DMS 273 treated with DMSO at 0.1 percent for 48 hours (cell line): Measurements from ENCODE around the gene SMIM21.

Source experiments
- DNase-seq: peaks from one replicate; lab custom pipeline; 2025; lab: John Stamatoyannopoulos, UW

SMIM21 gene

DNA sequence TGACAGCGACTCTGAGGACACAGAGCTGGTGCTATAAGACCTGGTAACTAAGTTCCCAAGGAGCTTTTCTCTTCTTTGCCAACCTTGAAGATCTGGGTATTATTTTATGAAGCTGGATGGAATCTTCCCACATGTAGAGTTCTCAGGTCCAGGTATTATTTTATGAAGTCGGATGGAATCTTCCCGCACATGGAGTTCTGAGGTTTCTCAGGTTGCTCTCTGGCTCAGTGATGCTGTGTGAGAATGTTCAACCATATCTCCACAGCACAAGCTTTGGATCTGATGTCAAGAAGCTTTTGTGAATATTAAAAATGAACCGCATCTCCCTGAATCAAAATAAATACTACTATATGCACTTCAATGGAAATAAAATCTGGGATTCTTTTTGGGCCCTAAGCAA lies at the start of gene SMIM21:
Gene SMIM21, minus strand, starts transcription at position 101 of the 400 bp plus-strand sequence. CDS start 140 bp downstream, outside the sequence.
- no peak for DNase-seq

- DNase-seq = no peak
Measured at GRCh38 chr18:75475228-75475627, 47.7 kb upstream of the SMIM21 start.

DNA sequence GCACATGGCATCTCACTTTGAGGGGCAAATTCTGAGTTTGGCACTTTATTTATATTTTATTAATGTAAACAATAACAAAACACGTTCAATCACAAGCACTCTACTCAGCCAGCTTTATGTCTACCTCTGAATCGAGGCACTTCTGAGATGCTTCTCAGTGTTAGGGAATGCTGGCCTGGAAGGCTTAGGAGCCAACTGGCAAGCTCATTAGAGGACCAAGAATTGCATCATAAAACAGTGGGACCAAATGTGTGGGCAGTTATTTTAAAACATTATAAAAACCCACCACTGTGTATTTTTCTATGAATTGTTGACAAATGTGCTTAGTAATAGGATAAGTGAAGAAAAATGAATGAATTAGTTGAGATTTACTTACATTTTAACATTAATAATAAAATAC lies 46.8 kb upstream of the SMIM21 start:
- no peak for DNase-seq

GRCh38 chr18:75473316-75473715 lies 45.8 kb upstream of the SMIM21 start:
- no peak for DNase-seq

GRCh38 chr18:75472906-75473305 lies 45.4 kb upstream of the SMIM21 start:
- no peak for DNase-seq

DNA sequence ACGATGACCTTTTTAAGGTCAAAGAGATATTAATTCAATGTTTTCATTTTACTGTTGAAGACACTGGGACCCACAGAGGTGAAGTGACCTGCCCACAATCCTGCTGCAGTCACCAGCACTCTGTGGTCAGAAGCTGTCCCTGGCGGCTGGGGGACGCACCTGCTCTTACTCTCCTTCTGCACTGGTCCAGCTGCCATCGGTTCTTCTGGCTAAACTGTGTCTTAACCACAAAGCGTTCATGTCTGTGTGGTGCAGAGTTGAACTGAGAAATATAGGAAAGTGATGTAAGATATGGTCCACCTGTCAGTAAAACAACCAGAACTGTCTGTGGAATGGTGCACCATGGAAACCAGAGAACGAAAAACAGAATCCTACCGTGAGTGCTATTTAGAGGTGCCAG lies 44.9 kb upstream of the SMIM21 start:
- no peak for DNase-seq

DNA sequence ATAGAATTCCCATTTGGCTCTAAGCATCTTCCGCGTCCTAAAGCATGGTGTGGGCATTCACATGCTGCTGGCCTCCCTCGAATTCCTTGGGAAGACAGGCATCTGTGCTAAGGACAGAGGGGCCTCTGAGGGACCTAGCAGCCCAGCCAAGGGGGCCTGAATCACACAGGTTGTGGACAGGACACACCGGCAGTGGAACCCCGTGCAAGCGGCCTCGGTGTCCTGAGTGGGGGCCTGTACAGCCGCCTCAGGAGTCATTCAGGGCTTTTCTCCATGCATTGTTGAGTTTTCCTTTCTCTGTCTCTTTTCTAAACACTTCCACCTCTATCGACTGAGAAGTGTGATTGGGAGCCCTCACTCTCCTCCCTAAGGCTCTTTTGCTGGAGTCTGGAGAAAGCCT lies 44.3 kb upstream of the SMIM21 start:
- DNase-seq = no peak

DNA sequence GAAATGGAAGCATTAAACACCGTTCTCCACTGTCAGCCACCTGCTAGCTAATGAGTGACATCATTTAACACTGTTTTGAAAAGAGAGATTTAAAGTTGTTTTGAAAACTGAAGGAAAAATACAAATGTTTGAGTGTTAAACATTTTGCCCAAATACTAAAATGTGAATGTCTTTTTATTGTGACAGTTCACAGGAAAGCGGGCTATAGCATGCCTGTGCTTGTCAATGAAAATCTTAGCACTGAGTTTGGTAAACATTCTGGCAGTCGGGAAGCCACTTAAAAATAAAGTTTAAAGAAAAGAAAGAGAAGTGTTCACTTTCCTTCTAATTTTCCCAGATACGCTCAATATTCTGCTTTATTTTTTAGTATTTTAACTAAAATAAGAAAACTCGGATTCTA lies 40.3 kb upstream of the SMIM21 start:
- no peak for DNase-seq

DNA sequence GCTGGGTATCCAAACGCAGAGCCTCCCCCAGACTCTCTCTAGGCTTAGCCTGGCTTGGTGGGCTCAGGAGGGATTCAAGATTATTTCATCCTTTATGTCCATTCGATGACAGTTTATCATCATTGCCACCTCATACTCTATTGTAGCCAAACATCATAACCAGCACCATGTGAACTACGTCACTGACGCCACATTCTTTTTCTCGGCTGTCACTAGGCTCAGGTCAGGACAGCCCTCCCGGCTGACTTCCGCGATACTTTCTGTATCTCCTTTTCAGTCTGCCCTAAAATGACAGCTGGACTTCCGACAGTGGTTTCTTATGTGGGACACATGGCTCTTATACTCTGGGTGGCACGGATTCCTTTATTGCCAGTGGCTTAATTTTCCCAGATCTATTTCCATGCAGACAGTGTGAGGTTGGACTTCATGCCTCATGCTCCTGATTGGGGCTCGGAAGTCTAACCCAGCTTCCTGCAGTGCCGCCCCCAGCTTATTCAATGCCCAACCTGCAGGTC lies 39.8 kb upstream of the SMIM21 start:
- DNase-seq = no peak

GRCh38 chr18:75464356-75464755 lies 36.9 kb upstream of the SMIM21 start:
- no peak for DNase-seq

DNA sequence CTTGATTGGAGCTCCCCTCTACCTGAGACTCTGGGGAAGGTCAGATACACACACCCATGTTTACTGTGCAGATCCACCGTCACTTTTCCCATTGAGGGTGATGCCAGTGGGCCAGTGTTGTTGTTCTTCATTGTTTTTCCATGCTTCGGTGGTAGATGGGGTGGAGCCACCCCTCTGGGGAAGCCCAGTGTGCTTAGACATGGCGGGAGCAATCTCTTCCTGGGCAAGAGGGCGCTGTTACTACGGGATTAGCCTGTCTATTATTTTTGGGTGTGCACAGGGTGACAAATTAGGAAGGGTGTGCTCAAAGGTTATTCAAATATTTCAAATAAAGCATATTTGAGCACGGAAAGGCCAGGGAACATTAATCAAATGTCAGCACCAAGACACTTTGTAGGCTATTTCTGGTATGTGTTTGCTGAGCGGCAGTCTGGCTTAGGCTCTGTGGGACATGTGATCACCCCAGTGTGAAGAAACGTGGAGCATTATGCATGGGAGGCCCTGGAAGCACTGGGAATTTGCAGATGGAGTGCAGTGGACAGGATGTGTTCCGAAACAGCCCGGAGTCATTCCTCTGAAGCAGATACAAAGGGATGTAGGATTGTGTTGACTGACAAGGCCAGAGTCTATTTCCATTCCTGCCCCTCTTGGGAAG lies 34.8 kb upstream of the SMIM21 start:
- DNase-seq = no peak

- DNase-seq = no peak
Measured at GRCh38 chr18:75456199-75456631, 28.7 kb upstream of the SMIM21 start.

DNA sequence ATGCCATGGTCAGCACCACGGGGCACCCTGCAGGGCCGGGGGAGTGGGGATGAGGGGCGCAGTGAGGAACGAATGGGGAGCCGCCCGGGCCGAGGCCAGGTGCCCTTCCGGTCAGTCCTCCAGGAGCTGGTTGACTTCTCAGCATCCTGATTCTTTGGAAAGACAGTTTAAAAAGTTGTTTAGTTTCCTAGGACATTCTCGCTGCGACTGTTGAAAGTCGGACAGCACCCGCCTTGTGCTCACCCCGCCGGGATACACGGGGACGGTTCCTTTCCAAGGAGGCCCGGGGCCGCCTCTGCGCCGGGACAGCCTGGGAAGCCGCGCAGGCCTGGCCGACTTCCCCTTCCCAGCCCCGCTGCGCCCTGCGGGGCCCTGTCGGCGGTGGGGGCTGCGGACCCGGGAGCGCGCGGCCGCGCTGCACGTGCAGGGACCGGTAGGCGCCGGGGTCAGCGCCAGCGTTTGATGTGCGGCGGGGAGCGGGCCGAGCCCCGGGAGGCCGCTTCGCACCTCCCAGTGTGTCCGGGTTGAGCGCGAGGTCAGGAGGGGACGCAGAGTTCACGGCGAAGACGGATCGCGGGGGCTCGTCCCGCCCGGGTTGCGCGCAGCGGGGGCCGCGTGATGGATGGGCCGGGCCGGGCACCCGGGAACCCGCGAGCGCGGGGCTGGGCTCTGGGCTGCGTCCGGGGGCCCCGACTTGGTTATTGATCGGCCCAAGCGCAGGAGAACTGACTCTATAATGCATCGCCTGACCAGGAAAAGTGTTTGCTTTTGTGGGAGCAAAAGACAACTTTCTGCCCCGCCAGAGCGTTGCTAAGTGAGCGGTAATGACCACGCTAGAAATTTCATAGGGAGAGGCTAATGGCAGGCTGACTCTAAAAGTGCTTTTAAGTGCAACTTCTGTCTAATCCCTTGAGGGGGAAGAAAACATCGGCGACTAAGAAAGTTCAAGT lies 28.0 kb upstream of the SMIM21 start:
- DNase-seq = no peak

DNA sequence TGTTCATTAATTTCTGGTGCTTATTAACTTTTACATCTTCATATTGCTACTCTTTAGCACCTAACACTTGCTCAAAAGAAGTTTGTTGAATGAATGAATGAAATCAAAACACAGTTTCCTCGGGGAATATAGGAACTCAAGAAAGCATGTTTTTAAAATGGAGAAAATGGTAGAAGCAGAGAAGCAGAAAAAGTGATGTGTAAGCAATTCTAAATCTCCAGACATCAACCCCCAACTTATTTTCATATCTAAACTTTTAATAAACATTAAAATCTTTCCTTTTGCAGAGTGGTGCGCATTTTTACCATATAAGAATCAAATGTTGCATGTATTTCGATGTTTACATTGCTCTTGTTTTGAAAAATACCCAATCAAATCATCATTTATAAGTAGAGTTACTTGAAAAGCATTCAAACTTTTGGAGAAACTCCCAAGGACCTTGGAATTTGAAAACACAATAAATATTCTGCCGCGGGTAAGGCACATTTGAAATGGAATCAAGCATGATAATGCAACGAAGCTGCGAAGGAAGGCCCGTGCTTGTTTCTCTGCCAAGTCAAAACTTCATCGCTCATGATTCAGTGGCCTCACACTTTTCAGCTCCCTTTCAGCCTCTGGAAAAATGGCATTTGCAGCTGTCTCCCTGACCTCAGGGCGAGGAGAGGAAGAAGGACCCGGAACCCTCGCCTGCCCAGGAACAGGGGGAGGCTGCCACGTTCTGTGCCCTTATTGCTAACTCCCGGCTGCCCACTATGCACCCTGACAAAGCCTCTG lies 26.7 kb upstream of the SMIM21 start:
- no peak for DNase-seq

DNA sequence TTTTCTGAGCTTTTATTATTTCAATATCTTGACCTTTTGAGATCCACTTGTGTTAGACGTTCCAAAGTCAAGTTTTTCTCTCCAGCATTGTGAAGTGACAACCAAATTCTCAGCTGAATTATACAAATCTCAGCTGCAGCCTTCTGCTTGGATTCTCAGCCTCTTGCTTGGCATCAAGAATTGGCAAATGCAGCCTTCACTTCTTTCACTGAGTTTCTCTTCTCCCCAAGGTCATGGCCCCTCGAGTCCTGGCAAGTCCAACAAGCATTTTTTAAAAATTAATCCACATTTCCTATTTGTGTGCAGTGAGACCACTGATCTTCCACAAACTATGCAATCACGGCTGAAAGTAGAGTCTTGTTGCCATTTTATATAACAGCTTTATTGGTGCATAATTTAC lies 23.4 kb upstream of the SMIM21 start:
- no peak for DNase-seq

DNA sequence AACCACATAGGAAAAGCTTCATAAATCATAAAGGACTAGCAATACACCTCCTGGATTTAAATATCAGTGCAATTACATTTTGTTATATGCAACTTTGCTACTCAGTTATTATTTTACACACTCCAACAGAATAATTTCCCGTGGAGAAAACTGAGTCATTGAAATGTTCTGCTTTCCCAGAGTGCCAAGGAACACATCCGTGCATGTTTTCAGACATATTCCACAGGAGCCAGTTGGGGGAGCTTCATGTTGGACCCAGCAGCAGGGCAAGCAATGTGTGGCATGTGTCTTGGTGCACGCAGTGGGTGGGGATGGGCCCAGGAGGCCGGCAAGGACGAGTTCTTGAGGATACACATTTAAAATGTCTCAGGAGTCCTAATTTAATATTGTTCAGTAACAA lies 14.4 kb upstream of the SMIM21 start:
- no peak for DNase-seq

DNA sequence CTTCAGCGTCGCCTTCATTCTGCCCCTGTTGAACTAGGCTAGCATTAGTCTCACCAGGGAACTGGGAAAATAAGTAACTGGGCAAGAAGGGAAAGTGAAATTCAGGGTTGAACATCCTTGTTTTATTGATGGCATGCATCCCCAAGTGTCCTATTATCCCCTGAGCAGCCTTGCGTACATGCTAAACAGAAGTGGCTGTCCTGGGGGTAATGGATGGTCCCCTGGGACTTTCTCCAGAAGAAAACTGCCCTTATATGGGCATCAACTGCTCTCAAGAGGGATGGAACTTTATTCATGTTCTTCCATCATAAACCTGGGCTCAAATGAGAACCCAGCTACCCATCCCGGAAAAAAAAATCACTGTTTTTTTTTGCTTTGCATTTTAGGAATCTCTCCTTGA lies 11.8 kb upstream of the SMIM21 start:
- no peak for DNase-seq

- DNase-seq = no peak
Measured at GRCh38 chr18:75438891-75439290, 11.4 kb upstream of the SMIM21 start.

- no peak for DNase-seq
Measured at GRCh38 chr18:75437979-75438378, 10.5 kb upstream of the SMIM21 start.

DNA sequence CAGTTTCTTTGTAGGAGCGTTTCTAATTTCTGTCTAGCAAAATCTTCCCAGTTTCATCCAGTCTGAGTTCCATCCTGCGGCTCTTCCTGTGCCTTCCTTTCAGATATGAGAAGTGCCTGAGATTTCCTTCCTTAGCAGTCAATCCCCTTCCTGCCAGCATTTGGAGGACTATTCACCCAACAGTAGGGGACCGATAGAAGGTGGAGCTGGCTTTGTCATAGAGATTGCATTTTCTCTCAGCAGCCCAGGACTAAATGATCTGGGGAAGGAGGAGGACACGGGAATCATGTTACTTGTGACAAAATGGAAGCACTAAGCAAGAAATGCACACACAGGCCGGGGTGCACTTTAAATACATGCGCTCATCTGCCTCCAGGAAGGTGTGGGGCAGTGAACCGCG lies 5.6 kb upstream of the SMIM21 start:
- DNase-seq = no peak

- DNase-seq = no peak
Measured at GRCh38 chr18:75429975-75430374, 2.5 kb upstream of the SMIM21 start.

- no peak for DNase-seq
Measured at GRCh38 chr18:75428490-75428889, 987 bp upstream of the SMIM21 start.
